Left kidney (tissue), 2 donors: ENCODE data around the gene HIC2. TPM values are rescaled to one million over a fixed set of nuclear protein-coding genes. Genes with fewer than 3 reads are reported as not detected.
"Not testable (repeated sequence)": the region's sequence is repeated elsewhere in the genome, so short reads cannot be mapped to it uniquely, and the experiment has no call there.

Experiments used
- DNase-seq: peaks from one replicate; pipeline ENCODE4 v3.0.0-alpha.2; 2013
- polyA plus RNA-seq: library from polyadenylated mRNA; unstranded; fragments of 120-200 nt; gene quantifications from one replicate; pipeline ENCODE4 v1.2.1, GENCODE V29; 2013; ENCODE audit not compliant: insufficient read length

Gene HIC2
- polyA plus RNA-seq, 1 donor, result 9.7 TPM

DNA sequence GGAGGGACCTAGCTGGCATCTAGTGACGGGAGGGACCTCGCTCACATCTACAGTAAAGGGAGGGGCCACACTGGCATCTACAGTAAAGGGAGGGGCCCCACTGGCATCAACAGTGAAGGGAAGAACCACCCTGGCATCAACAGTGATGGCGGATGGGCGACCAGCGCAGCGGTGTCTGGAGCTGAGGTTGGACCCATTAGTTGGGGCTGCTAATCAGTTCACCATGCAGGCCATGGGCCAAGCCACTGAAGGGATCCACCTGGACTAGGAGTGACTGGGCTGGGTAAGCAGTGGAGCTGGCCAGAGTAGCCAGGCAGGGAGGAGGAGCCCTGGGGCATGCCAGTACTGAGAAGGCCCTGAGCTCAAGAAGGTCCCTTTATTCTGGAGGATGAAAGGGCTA, 73.4 kb downstream of the HIC2 start:
- not testable (repeated sequence) for DNase-seq

- DNase-seq, result not testable (repeated sequence)
Observed at GRCh38 chr22:21492271-21492670, 75.1 kb downstream of the HIC2 start.

DNA sequence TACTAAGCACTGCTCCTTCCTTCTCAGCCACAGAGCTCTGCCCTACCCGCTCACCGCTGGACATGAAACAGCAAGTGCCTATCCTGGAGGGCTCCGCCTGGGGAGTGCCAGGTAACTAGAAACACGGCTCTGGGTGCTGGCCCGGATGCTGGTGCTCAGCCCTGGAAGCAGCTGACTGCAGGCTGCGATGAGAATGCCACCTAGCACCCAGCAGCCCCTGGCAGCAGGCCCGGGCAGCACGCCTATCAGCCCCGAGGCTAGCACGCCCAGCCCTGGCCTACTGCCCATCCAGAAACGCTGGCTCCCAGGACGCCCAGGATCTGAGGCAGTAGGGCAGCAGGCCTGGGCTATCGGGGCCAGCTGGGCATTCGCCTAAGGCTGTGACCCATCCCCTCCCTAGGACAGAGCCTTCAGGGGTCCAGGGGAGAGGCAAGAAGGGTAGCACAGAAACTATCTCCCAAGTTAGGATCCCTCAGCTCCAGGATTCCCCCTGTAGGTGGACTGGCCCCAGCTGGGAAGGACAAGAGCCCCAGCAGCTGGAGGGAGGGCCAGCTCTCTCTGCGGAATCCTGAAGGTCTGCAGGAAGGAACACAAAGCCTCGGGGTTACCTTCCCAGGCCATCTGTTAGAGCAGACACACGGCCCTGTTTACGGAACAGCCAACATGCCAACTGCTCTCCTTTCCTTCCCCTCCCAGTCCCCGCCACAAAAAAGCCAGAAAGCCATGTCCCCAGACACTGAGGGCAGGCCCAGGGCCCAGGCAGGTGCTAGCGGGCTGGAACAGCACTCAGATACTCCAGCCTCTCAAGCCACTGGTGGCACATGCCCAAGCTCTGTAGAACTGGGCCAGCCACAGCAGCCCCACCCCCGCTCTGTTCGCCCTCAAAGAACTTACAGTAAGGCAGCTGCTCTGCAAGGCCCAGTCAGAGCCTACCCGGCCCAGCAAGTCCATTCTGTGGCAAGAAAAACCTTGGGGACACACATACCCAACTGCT, 76.9 kb downstream of the HIC2 start:
- not testable (repeated sequence) for DNase-seq

- not testable (repeated sequence) for DNase-seq
Observed at GRCh38 chr22:21497984-21498383, 80.8 kb downstream of the HIC2 start.

DNA sequence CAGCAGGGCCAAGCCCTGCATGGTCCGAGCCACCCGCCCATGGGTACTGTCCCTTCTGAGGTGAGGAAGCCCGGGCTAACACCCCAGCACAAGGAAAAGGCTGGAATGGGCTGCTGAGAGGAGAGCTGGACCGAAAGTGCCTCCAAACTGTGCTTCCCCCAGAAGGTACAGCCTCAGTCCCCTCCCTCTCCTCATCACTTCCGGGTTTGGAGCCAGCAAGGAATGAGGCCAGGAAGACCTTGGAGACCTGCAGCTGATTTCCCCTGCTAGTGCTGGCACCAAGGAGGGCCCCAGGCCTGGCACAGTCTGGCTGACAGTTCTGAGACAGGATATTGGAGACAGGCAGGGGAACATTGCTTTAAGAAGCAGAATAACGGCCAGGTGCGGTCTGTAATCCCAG, 81.3 kb downstream of the HIC2 start:
- not testable (repeated sequence) for DNase-seq

DNA sequence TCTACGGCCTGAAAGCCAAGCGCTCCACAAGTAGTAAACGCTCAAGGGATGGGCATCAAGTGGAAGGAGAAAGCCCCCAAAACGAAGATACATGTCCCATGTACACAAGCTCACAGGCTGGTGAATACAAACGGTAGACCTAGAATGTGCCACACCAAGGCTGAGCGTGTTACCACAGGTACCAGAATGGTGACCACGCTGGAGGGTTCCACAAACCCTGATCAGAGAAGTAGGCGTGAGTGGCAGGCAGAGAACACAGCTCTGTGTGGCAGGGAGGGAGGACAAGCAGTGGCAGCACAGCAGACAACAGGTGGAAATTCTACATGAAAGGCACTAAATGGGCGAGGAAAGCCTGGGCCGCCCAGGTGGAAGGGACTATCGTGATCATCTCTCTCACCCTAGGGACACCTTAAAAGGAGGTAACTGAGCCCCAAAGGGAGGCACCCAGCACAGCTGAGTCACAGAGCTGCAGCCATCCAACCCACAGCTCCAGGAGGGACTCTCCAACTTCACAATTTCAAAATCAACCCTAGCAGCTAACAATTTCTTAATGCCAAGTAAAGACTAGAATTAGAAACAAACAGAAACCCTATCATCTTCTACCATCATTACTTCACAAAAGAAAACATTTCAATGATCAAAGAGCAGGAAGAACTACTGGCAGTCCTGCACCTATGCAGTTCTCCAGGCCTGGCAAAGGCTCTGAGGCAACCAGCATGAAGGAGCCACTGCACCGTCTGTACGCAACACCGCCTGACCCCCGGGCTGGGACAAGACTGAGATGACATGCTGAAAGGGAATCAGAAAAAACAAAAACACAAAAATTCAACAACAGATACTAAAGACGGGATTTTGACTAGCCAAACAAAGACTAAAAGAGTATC, 82.7 kb downstream of the HIC2 start:
- DNase-seq, result not testable (repeated sequence)

Other genes starting within 250 kb of the HIC2 start
- not detected for gene RIMBP3B, start 33.6 kb upstream of the HIC2 start, polyA plus RNA-seq
- gene TMEM191C, start 50.0 kb downstream of the HIC2 start, polyA plus RNA-seq, result 1.8 TPM
- 0.20 TPM for gene RIMBP3C, start 134.1 kb downstream of the HIC2 start, polyA plus RNA-seq
- 53.8 TPM for gene UBE2L3, start 150.3 kb downstream of the HIC2 start, polyA plus RNA-seq
- gene YDJC, start 212.7 kb downstream of the HIC2 start, polyA plus RNA-seq, result 8.8 TPM
- gene CCDC116, start 215.4 kb downstream of the HIC2 start, polyA plus RNA-seq, result 0.58 TPM
- gene SDF2L1, start 224.9 kb downstream of the HIC2 start, polyA plus RNA-seq, result 13.1 TPM
- 42.0 TPM for gene PPIL2, start 248.6 kb downstream of the HIC2 start, polyA plus RNA-seq